GM23248 (cell line): ENCODE data around the gene PPFIA1. TPM values are rescaled to one million over a fixed set of nuclear protein-coding genes. Genes with fewer than 3 reads are reported as not detected.

Source experiments
- DNase-seq: peaks from one replicate; pipeline ENCODE4 v3.0.0-alpha.2; 2015
- H2AFZ ChIP-seq: fragments of 200-600 bp; sonication (generic); 2 replicates; pipeline ENCODE4 v1.6.1; 2016; ENCODE audit warnings: antibody characterized with exemption
- H3F3A ChIP-seq: fragments of 200-600 bp; sonication (generic); 2 replicates; pipeline ENCODE4 v1.6.1; 2016; ENCODE audit warnings: mild to moderate bottlenecking, antibody characterized with exemption, mixed run types; ENCODE audit not compliant: insufficient read depth
- H3K27ac ChIP-seq: fragments of 200-600 bp; sonication (generic); 2 replicates; pipeline ENCODE4 v1.5.1; 2016; ENCODE audit warnings: mild to moderate bottlenecking
- H3K27me3 ChIP-seq: fragments of 200-600 bp; sonication (generic); replicated peaks from 2 replicates; pipeline ENCODE4 v1.6.1; 2016; ENCODE audit warnings: mild to moderate bottlenecking; ENCODE audit not compliant: insufficient read depth
- H3K36me3 ChIP-seq: fragments of 200-600 bp; sonication (generic); 2 replicates; pipeline ENCODE4 v1.6.1; 2016; ENCODE audit warnings: low read depth, mild to moderate bottlenecking
- H3K4me1 ChIP-seq: fragments of 200-600 bp; sonication (generic); 2 replicates; pipeline ENCODE4 v1.6.1; 2016; ENCODE audit warnings: mild to moderate bottlenecking; ENCODE audit not compliant: insufficient read depth
- H3K4me2 ChIP-seq: fragments of 200-600 bp; sonication (generic); one replicate; pipeline ENCODE4 v1.6.1; 2016; ENCODE audit warnings: mild to moderate bottlenecking; ENCODE audit not compliant: unreplicated experiment
- H3K4me3 ChIP-seq: fragments of 200-600 bp; sonication (generic); 2 replicates; pipeline ENCODE4 v1.5.1; 2016; ENCODE audit warnings: mild to moderate bottlenecking
- H3K79me2 ChIP-seq: fragments of 200-600 bp; sonication (generic); 2 replicates; pipeline ENCODE4 v1.6.1; 2016; ENCODE audit warnings: mild to moderate bottlenecking; ENCODE audit not compliant: insufficient read depth
- H3K9ac ChIP-seq: fragments of 200-600 bp; sonication (generic); 2 replicates; pipeline ENCODE4 v1.6.1; 2016; ENCODE audit warnings: mild to moderate bottlenecking
- H3K9me2 ChIP-seq: fragments of 200-600 bp; sonication (generic); 2 replicates; pipeline ENCODE4 v1.6.1; 2016; ENCODE audit warnings: mixed run types, mild to moderate bottlenecking, moderate library complexity; ENCODE audit not compliant: insufficient read depth
- H3K9me3 ChIP-seq: fragments of 200-600 bp; sonication (generic); one replicate; pipeline ENCODE4 v1.6.1; 2017; ENCODE audit warnings: low read depth
- H4K20me1 ChIP-seq: fragments of 200-600 bp; sonication (generic); 2 replicates; pipeline ENCODE4 v1.6.0; 2016; ENCODE audit not compliant: insufficient read depth
- EZH2 ChIP-seq: fragments of 200-600 bp; sonication (generic); IDR thresholded peaks from 2 replicates; pipeline ENCODE4 v1.6.1; 2018; ENCODE audit warnings: antibody characterized with exemption, mild to moderate bottlenecking; ENCODE audit not compliant: insufficient read depth, poor library complexity, severe bottlenecking
- EZH2phosphoT487 ChIP-seq: fragments of 200-600 bp; sonication (generic); IDR thresholded peaks from 2 replicates; pipeline ENCODE4 v1.6.1; 2018; ENCODE audit warnings: antibody characterized with exemption, moderate library complexity, mild to moderate bottlenecking, low read depth; ENCODE audit not compliant: insufficient read depth
- WGBS, 2 experiments: methylation state at CpG; one replicate each; pipeline ENCODE4 v1.1.6; 2015 to 2017; ENCODE audit warnings: low lambda C conversion rate in 2 of 2, low coverage in 1 of 2; ENCODE audit errors: missing lambda C conversion rate in 2 of 2; 5-methylcytosine and 5-hydroxymethylcytosine counted together
- in situ Hi-C: fragments of 300-500 bp; cut with MboI; formaldehyde crosslinking; loops from 2 replicates; pipeline ENCODE4 v1.15.0; 2020
- polyA plus RNA-seq: library from polyadenylated mRNA; unstranded; fragments of >200 nt; fragmentation: Nextera tagmentation; extraction: Ambion mirVana; gene quantifications from 2 replicates; pipeline ENCODE4 v1.2.1, GENCODE V29; 2016
- total RNA-seq: library from RNA; depleted of rRNA; stranded (reverse); fragments of >200 nt; shearing (Covaris generic); gene quantifications from 2 replicates; pipeline ENCODE4 v1.2.3, GENCODE V29; 2014

PPFIA1 gene
- total and polyA plus RNA-seq, 2 experiments from 2014 or later = 22.8 to 36.9 TPM

DNA sequence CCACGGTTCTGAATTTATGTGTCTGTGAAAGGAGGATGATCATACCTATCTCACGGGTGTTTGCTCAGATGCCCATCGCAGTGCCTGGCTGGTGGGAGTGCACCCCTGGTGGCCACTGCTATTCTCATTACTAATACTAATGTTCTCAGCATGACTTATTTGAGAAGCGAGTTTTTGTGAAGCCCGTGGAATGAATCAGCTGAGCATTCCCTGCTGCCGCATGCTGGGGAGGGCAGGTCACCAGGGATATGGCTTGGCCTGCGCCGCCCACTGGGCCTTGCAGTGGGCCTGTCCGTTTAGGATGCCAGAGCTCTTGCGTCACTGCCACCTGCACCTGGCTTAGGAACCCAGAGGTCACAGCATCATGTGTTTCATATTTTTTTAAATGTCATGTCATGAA lies 144.7 kb downstream of the PPFIA1 start:
- Histone ChIP-seq H3K79me2 (peaks cover 58% of the 10 kb centered on the region), H2AFZ (no peak overlapping the region), H3K9me2 (no peaks in the 10 kb centered on the region), H3F3A (peaks cover 41% of the 10 kb centered on the region), H3K4me1 (peaks cover 4% of the 10 kb centered on the region; the same call in 1 of the 2 replicates), H3K36me3 (peaks cover 74% of the 10 kb centered on the region), H3K27me3 (no peaks in the 10 kb centered on the region), H3K27ac (peak overlapping the region; percentile 60), H3K9me3 (no peaks in the 10 kb centered on the region), H3K4me2 (no peak overlapping the region), H4K20me1 (peaks cover 5% of the 10 kb centered on the region), H3K9ac (peak overlapping the region; percentile 22; the same call in 1 of the 2 replicates), H3K4me3 (no peak overlapping the region)
- TF ChIP-seq EZH2 = no peak
- TF ChIP-seq EZH2phosphoT487 = no peak
- in situ Hi-C loops = no loop called here
- WGBS, 2 experiments = 10 to 21% methylated on average over 10 of the region's 10 CpGs
- DNase-seq = peak; percentile 96

DNA sequence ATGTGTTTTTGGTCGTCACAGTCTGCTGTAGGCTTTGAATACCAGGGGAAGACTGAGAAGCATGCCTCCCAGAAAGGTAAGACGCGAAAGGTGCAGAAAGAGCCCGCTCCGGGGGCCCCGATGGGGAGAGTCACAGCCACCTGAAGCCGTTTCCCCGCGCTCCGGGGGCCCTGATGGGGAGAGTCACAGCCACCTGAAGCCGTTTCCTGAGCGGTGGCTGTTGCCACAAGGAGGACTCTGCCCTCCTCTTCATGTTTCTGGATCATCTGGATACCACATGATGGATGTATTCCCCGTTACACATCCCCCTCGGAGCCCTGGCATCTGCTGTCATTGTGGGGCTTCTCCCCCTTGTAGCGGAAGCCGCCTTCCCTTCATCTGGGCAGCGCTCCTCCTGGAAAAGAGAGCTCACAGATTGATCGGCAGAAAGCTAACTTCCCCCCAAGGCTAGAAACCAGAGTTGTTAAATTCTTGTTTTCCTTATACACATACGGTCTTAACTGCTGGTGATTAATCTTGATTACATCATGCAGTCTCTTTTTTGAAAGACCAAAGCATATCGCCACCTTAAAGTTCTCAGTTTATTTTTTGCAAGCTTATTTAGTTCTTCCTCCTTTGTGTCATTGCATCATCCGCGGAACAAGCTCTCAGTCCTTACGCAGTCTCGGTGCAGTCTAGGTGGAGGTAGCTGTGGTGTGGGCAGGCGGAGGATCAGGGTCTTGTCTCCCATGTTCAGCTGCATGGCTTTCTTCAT lies 145.3 kb downstream of the PPFIA1 start:
- peaks cover 74% of the 10 kb centered on the region for H3K36me3 ChIP-seq
- H3K27me3 ChIP-seq = no peaks in the 10 kb centered on the region
- H3K27ac ChIP-seq = peak overlapping the region; percentile 60
- H4K20me1 ChIP-seq = peaks cover 5% of the 10 kb centered on the region
- H3F3A ChIP-seq = peaks cover 41% of the 10 kb centered on the region
- peak; percentile 43 for DNase-seq
- H2AFZ ChIP-seq = no peak overlapping the region
- in situ Hi-C loops = no loop called here
- peaks cover 57% of the 10 kb centered on the region for H3K79me2 ChIP-seq
- no peak overlapping the region for H3K4me2 ChIP-seq
- 76 to 78% methylated on average over 25 of the region's 25 CpGs for WGBS, 2 experiments
- peaks cover 4% of the 10 kb centered on the region; the same call in 1 of the 2 replicates for H3K4me1 ChIP-seq
- H3K4me3 ChIP-seq = no peak overlapping the region
- H3K9me2 ChIP-seq = no peaks in the 10 kb centered on the region
- no peak overlapping the region for H3K9ac ChIP-seq
- H3K9me3 ChIP-seq = no peaks in the 10 kb centered on the region
- TF ChIP-seq EZH2phosphoT487 = no peak
- no peak for TF ChIP-seq EZH2

DNA sequence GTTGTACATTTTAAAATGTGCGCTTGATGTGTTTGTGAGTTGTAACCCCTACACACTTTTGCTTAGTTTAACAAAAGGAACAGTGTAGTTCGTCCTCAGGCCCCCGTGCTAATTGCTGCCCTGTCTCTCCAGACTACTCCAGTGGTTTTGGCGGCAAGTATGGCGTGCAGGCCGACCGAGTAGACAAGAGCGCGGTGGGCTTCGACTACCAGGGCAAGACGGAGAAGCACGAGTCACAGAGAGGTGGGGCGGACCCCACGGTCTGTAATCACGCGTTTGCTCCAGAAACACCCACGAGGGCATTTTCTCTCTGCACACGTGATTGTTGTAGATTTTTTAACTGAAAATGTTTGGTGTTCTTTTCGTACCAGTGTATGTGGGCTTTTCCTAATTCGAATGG lies 146.4 kb downstream of the PPFIA1 start:
- 95% methylated on average over 20 of the region's 20 CpGs for WGBS, 2 experiments
- in situ Hi-C loops = no loop called here

DNA sequence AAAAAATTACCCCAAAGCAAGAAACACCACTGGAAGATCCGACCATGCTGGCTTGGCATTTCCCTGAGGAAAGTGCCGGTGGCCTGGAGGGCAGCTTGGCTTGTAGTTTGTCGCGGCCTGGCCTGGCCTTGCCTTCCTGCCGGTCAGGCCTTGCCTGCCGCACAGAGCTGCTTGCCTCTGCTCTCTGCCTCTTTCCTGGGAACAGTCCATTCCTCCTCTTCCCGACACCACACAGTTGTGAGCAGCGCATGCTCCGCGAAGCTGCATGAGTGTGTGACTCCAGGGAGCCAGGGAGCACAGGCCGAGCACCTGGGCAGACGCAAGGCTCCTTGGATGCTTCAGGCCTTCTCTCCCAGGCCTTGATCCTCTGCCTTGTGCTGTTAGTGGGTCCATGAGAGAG lies 147.6 kb downstream of the PPFIA1 start:
- in situ Hi-C loops = no loop called here
- peaks cover 60% of the 10 kb centered on the region for H3K79me2 ChIP-seq
- 96 to 97% methylated on average over 12 of the region's 12 CpGs for WGBS, 2 experiments

More for the DNA sequence above, 146.4 kb downstream of the PPFIA1 start:
- DNase-seq = no peak
- Histone ChIP-seq H4K20me1 (peaks cover 5% of the 10 kb centered on the region), H3K27ac (no peak overlapping the region), H3K9me2 (no peaks in the 10 kb centered on the region), H3K4me3 (no peak overlapping the region), H3K4me2 (no peak overlapping the region), H3K27me3 (no peaks in the 10 kb centered on the region), H3K9ac (no peak overlapping the region), H2AFZ (no peak overlapping the region), H3K36me3 (peaks cover 78% of the 10 kb centered on the region), H3K4me1 (peaks cover 4% of the 10 kb centered on the region; the same call in 1 of the 2 replicates), H3K79me2 (peaks cover 60% of the 10 kb centered on the region), H3F3A (peaks cover 41% of the 10 kb centered on the region), H3K9me3 (no peaks in the 10 kb centered on the region)
- TF ChIP-seq EZH2phosphoT487 = no peak
- no peak for TF ChIP-seq EZH2

More for the DNA sequence above, 147.6 kb downstream of the PPFIA1 start:
- H3K4me1 ChIP-seq = peaks cover 4% of the 10 kb centered on the region; the same call in 1 of the 2 replicates
- no peak overlapping the region for H3K9ac ChIP-seq
- no peak overlapping the region for H3K4me2 ChIP-seq
- no peak overlapping the region for H3K27ac ChIP-seq
- peaks cover 30% of the 10 kb centered on the region for H3F3A ChIP-seq
- DNase-seq = no peak
- no peaks in the 10 kb centered on the region for H3K9me3 ChIP-seq
- peaks cover 69% of the 10 kb centered on the region for H3K36me3 ChIP-seq
- H4K20me1 ChIP-seq = peaks cover 5% of the 10 kb centered on the region
- H3K4me3 ChIP-seq = no peak overlapping the region
- H2AFZ ChIP-seq = no peak overlapping the region
- TF ChIP-seq EZH2 (no peak), EZH2phosphoT487 (no peak)
- H3K27me3 ChIP-seq = no peaks in the 10 kb centered on the region
- no peaks in the 10 kb centered on the region for H3K9me2 ChIP-seq
